Activated CD4-positive, alpha-beta T cell treated with anti-CD3 and anti-CD28 coated beads, Interleukin-2, amount 10 ng/mL, durations not matched to agents 24 days and 14 days (primary cell): ENCODE data around the gene FLCN. TPM values are rescaled to one million over a fixed set of nuclear protein-coding genes. Genes with fewer than 3 reads are reported as not detected.
"Not testable (repeated sequence)": the region's sequence is repeated elsewhere in the genome, so short reads cannot be mapped to it uniquely, and the experiment has no call there.

Source experiments
- DNase-seq: peaks from one replicate; pipeline ENCODE4 v3.0.0; 2022
- H3K27ac Mint-ChIP-seq: one replicate; pipeline ENCODE4 v1.8.0; 2022; ENCODE audit warnings: mild to moderate bottlenecking, mixed read lengths
- H3K27me3 Mint-ChIP-seq: one replicate; pipeline ENCODE4 v1.8.0; 2022; ENCODE audit warnings: mixed read lengths
- H3K36me3 Mint-ChIP-seq: one replicate; pipeline ENCODE4 v1.8.0; 2022; ENCODE audit warnings: low read depth, mild to moderate bottlenecking, mixed read lengths
- H3K4me1 Mint-ChIP-seq: one replicate; pipeline ENCODE4 v1.8.0; 2021; ENCODE audit warnings: mixed read lengths
- H3K4me3 Mint-ChIP-seq: one replicate; pipeline ENCODE4 v1.8.0; 2022; ENCODE audit warnings: mild to moderate bottlenecking, moderate library complexity, mixed read lengths
- H3K9me3 Mint-ChIP-seq: one replicate; pipeline ENCODE4 v1.8.0; 2021; ENCODE audit warnings: mixed read lengths
- intact Hi-C: fragments of 100-400 bp; cut with micrococcal nuclease; formaldehyde crosslinking; loops from one replicate; pipeline ENCODE4 v1.15.1; 2023
- total RNA-seq: library from RNA; stranded (reverse); gene quantifications from 2 replicates; pipeline ENCODE4 v1.2.3, GENCODE V29; 2022

Gene FLCN
- total RNA-seq: 34.1 and 34.7 TPM in 2 replicates

- H3K4me1 Mint-ChIP-seq: peaks cover 26% of the 10 kb centered on the region
- peaks cover 2% of the 10 kb centered on the region for H3K27me3 Mint-ChIP-seq
- peak; percentile 96 for DNase-seq
- H3K36me3 Mint-ChIP-seq: peaks cover 8% of the 10 kb centered on the region
- H3K4me3 Mint-ChIP-seq: peak within 1 kb of the TSS; percentile 91
- no peaks in the 10 kb centered on the region for H3K9me3 Mint-ChIP-seq
- peak within 1 kb of the TSS; percentile 95 for H3K27ac Mint-ChIP-seq
- intact Hi-C loops: loop anchor here (1.0 to 5.0 kb wide), 5 partner anchors 44 to 235 kb away; partner anchors contain the start of gene COPS3
Observed at GRCh38 chr17:17237026-17237799, at the start of gene FLCN. Gene FLCN, minus strand, starts transcription at chr17:17237168. Its CDS starts 9,031 bp downstream, at chr17:17228137.

- H3K27me3 Mint-ChIP-seq: peaks cover 3% of the 10 kb centered on the region
- H3K4me1 Mint-ChIP-seq: peaks cover 9% of the 10 kb centered on the region
- intact Hi-C loops: no loop called here
- no peak overlapping the region for H3K27ac Mint-ChIP-seq
- no peak overlapping the region for H3K4me3 Mint-ChIP-seq
- DNase-seq: no peak
- H3K36me3 Mint-ChIP-seq: no peaks in the 10 kb centered on the region
- no peaks in the 10 kb centered on the region for H3K9me3 Mint-ChIP-seq
Observed at GRCh38 chr17:17285951-17286350, 49.0 kb upstream of the FLCN start.

- Mint-ChIP-seq H3K4me1 (peaks cover 33% of the 10 kb centered on the region), H3K36me3 (peaks cover 12% of the 10 kb centered on the region), H3K27me3 (peaks cover 2% of the 10 kb centered on the region), H3K9me3 (no peaks in the 10 kb centered on the region), H3K27ac (peak within 1 kb of the TSS; percentile 93), H3K4me3 (peak within 1 kb of the TSS; percentile 97)
- intact Hi-C loops: loop anchor here (1.0 to 5.0 kb wide), 3 partner anchors 22 to 74 kb away; partner anchors contain the start of genes FLCN, NT5M and PLD6
- peak; percentile 99 for DNase-seq
Observed at GRCh38 chr17:17280613-17281549, 43.9 kb upstream of the FLCN start, which contains the start of gene COPS3. Gene COPS3, minus strand, starts transcription at chr17:17281246. Its CDS starts 60 bp downstream, at chr17:17281186.

- Mint-ChIP-seq H3K36me3 (peaks cover 15% of the 10 kb centered on the region), H3K4me1 (peaks cover 33% of the 10 kb centered on the region), H3K4me3 (peak overlapping the region; percentile 97), H3K27me3 (peaks cover 2% of the 10 kb centered on the region), H3K27ac (peak overlapping the region; percentile 40), H3K9me3 (no peaks in the 10 kb centered on the region)
- DNase-seq: no peak
- intact Hi-C loops: no loop called here
Observed at GRCh38 chr17:17279316-17279715, 42.3 kb upstream of the FLCN start.

GRCh38 chr17:17277431-17277830 lies 40.5 kb upstream of the FLCN start:
- intact Hi-C loops, H3K27me3 Mint-ChIP-seq, H3K9me3 Mint-ChIP-seq, H3K4me3 Mint-ChIP-seq, H3K27ac Mint-ChIP-seq, DNase-seq: not testable (repeated sequence)
- Mint-ChIP-seq H3K36me3 (peaks cover 25% of the 10 kb centered on the region), H3K4me1 (peaks cover 33% of the 10 kb centered on the region)

- H3K27me3 Mint-ChIP-seq: no peaks in the 10 kb centered on the region
Observed at GRCh38 chr17:17275971-17276370, 39.0 kb upstream of the FLCN start.

GRCh38 chr17:17269926-17270773 lies 33.2 kb upstream of the FLCN start:
- H3K4me3 Mint-ChIP-seq: no peak overlapping the region
- peak overlapping the region; percentile 29 for H3K27ac Mint-ChIP-seq
- intact Hi-C loops: no loop called here
- H3K9me3 Mint-ChIP-seq: no peaks in the 10 kb centered on the region
- H3K4me1 Mint-ChIP-seq: no peaks in the 10 kb centered on the region
- DNase-seq: peak; percentile 71
- H3K27me3 Mint-ChIP-seq: no peaks in the 10 kb centered on the region
- H3K36me3 Mint-ChIP-seq: peaks cover 39% of the 10 kb centered on the region

More at GRCh38 chr17:17275971-17276370, 39.0 kb upstream of the FLCN start:
- Mint-ChIP-seq H3K27ac (peak overlapping the region; percentile 81), H3K9me3 (no peaks in the 10 kb centered on the region), H3K4me3 (no peak overlapping the region), H3K36me3 (peaks cover 25% of the 10 kb centered on the region), H3K4me1 (peaks cover 23% of the 10 kb centered on the region)
- intact Hi-C loops: no loop called here
- DNase-seq: no peak

- Mint-ChIP-seq H3K9me3 (no peaks in the 10 kb centered on the region), H3K4me1 (peaks cover 2% of the 10 kb centered on the region), H3K4me3 (no peak overlapping the region), H3K36me3 (peaks cover 51% of the 10 kb centered on the region), H3K27ac (no peak overlapping the region), H3K27me3 (no peaks in the 10 kb centered on the region)
- intact Hi-C loops: no loop called here
- DNase-seq: no peak
Observed at GRCh38 chr17:17264430-17264829, 27.5 kb upstream of the FLCN start.

GRCh38 chr17:17258998-17259397 lies 22.0 kb upstream of the FLCN start:
- no peak overlapping the region for H3K4me3 Mint-ChIP-seq
- H3K4me1 Mint-ChIP-seq: no peaks in the 10 kb centered on the region
- intact Hi-C loops: no loop called here
- H3K27me3 Mint-ChIP-seq: no peaks in the 10 kb centered on the region
- no peak overlapping the region for H3K27ac Mint-ChIP-seq
- H3K9me3 Mint-ChIP-seq: no peaks in the 10 kb centered on the region
- DNase-seq: no peak
- peaks cover 65% of the 10 kb centered on the region for H3K36me3 Mint-ChIP-seq

- intact Hi-C loops: no loop called here
- Mint-ChIP-seq H3K27me3 (no peaks in the 10 kb centered on the region), H3K27ac (no peak overlapping the region), H3K36me3 (peaks cover 67% of the 10 kb centered on the region), H3K9me3 (no peaks in the 10 kb centered on the region), H3K4me3 (no peak overlapping the region), H3K4me1 (no peaks in the 10 kb centered on the region)
- no peak for DNase-seq
Observed at GRCh38 chr17:17258011-17258410, 21.0 kb upstream of the FLCN start.

GRCh38 chr17:17256316-17256715 lies 19.3 kb upstream of the FLCN start:
- H3K36me3 Mint-ChIP-seq: peaks cover 68% of the 10 kb centered on the region
- no peak for DNase-seq
- intact Hi-C loops: no loop called here
- no peaks in the 10 kb centered on the region for H3K9me3 Mint-ChIP-seq
- no peaks in the 10 kb centered on the region for H3K4me1 Mint-ChIP-seq
- H3K27me3 Mint-ChIP-seq: no peaks in the 10 kb centered on the region
- H3K4me3 Mint-ChIP-seq: no peak overlapping the region
- no peak overlapping the region for H3K27ac Mint-ChIP-seq

GRCh38 chr17:17255689-17256088 lies 18.7 kb upstream of the FLCN start:
- H3K9me3 Mint-ChIP-seq, H3K27ac Mint-ChIP-seq, DNase-seq, H3K4me3 Mint-ChIP-seq, H3K27me3 Mint-ChIP-seq, intact Hi-C loops, H3K4me1 Mint-ChIP-seq: not testable (repeated sequence)
- peaks cover 64% of the 10 kb centered on the region for H3K36me3 Mint-ChIP-seq

- H3K27me3 Mint-ChIP-seq: no peaks in the 10 kb centered on the region
- peaks cover 58% of the 10 kb centered on the region for H3K36me3 Mint-ChIP-seq
Observed at GRCh38 chr17:17254036-17254435, 17.1 kb upstream of the FLCN start.

More at GRCh38 chr17:17254036-17254435, 17.1 kb upstream of the FLCN start:
- no peak overlapping the region for H3K4me3 Mint-ChIP-seq
- DNase-seq: no peak
- no peaks in the 10 kb centered on the region for H3K9me3 Mint-ChIP-seq
- intact Hi-C loops: no loop called here
- H3K4me1 Mint-ChIP-seq: no peaks in the 10 kb centered on the region
- no peak overlapping the region for H3K27ac Mint-ChIP-seq
